GM11168 (cell line): ENCODE data around the gene KLK7.

Experiments
- in situ Hi-C: fragments of 300-500 bp; cut with MboI; formaldehyde crosslinking; loops from one replicate; pipeline ENCODE4 v1.12.0; 2022; ENCODE audit warnings: low sequenced_read_pairs; ENCODE audit not compliant: unreplicated experiment

Gene KLK7

DNA sequence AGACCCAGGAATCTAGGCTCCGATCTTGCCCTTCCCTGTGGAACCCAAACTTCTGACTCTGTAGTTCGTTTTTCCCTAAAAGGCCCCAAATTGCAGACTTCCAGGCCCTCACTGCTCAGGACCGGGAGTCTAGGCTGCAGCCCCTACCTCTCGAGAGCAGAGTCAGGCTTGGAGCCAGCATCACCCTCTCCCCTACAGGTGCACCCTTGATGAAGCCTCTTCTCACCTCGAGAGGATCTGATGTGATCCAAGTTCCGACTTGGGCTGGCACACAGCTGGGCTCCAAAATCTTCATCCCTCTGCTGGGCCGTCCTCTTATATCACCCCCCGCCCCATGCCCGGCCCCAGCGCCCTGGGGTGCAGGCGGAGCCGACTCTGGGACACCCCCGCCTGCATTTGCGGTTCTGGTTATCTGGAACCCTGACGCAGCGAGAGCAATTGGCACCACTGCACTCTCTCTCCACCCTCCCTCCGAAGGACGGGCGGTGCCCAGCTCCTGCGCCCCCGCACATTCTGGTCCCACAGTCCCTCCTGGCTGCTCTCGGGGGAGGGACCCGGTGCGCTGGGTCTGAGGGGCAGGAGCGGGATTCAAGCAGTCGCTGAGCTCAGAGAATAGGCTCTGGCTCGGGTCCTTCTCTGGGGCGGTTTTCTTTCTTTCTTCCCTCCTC, at the start of gene KLK7:
Gene KLK7, minus strand, starts transcription at position 293 of the 668 bp plus-strand sequence. CDS start 1,518 bp downstream, outside the sequence.
- in situ Hi-C loops = no loop called here

DNA sequence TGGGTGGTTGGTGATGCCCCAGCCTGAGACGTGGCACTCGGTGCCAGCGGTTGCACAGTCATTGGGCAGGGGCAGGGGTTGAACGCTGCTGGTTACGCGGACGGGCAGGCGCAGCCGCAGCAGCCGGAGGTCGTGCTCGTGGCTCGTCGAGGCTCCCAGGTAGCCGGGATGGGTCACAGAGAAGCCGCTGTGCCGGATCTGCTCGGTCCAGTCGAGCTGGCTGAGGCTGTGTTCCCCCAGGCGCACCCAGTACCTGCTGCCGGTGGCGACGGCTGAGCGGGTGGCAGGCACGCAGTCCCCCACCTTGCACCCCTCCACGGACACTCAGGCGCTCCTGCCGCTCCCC, 48.1 kb upstream of the KLK7 start:
- in situ Hi-C loops = no loop called here

DNA sequence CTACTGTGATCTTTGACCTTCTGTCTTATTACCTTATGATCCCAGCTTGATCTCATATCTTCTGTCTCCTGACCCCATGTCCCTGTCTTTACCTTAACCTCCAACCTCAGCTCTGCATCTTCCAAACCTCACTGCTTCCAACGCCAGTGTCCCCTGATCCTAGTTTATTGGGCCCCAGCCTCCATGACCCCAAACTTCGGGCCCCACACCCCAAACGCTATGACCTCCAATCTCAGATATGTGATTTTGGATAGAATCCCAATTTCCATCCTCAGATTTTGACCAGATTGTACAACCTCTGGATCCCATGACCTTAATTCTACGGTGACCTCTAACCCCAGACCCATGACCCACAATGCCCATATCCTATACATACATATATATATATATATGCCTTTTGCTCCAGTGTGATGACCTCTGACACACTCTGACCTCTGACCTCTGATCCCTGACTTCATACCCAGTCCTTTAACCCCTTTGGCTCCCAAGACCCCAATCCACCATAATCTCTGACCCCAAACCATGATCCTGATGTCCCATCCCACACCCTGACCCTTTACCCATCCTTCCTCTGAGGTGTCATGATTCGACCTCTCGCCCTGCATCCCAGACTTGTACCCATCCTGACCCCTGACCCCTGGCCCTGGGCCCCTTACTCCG, 47.6 kb upstream of the KLK7 start:
- in situ Hi-C loops = no loop called here

DNA sequence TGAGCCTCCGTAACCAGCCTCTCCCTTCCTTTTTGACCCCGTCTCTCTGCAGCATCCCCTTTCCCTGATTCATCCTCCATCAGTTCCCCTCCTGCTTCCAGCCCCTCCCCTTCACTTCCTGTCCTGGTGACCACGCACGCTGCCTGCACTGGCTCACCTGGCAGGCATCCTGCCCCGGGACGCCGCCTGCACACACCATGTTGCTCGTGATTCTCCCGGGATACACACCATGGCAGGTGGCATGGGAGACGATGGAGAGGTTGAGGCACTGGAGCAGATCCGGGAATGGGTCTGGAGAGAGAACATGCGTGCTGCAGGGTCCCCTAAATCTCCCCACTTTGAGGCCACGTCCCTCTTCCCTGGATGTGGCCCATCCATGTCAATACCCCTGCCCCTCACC, 46.9 kb upstream of the KLK7 start:
- in situ Hi-C loops = no loop called here

DNA sequence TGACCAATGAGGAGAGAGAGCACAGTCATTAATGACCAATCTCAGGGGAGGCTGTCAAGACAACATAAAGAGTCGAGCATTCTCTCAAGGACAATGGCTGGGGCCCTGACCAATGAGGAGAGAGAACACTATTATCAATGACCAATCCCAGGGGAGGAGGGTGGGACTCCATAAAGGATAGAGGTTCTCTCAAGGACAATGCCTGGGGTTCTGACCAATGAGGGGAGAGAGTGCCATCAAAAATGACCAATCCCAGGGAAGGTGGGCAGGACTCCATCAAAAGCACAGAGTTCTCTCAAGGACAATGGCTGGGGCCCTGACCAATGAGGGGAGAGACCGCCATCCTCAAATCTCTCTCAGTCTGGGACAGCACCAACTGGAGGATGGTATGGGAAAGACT, 46.0 kb upstream of the KLK7 start:
- in situ Hi-C loops = no loop called here

DNA sequence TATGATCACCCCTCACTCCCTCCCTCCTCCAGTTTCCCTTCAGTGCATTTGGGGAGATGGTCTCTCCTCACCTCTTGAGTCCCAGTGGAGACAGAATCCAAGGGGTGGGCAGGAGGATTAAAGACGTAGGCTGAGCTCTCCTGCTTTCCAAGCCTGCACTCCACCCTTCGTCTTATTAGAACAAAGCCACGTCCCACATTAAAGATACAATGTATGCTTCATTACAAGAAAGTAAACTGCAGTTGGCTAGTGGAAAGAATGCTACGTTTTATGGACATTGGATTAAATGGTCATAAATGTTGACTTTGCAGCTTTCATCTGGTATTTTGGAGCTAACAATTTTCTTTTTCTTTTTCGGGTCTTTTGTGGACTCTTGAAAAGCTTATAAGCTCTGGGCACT, 44.2 kb upstream of the KLK7 start:
- in situ Hi-C loops = no loop called here

DNA sequence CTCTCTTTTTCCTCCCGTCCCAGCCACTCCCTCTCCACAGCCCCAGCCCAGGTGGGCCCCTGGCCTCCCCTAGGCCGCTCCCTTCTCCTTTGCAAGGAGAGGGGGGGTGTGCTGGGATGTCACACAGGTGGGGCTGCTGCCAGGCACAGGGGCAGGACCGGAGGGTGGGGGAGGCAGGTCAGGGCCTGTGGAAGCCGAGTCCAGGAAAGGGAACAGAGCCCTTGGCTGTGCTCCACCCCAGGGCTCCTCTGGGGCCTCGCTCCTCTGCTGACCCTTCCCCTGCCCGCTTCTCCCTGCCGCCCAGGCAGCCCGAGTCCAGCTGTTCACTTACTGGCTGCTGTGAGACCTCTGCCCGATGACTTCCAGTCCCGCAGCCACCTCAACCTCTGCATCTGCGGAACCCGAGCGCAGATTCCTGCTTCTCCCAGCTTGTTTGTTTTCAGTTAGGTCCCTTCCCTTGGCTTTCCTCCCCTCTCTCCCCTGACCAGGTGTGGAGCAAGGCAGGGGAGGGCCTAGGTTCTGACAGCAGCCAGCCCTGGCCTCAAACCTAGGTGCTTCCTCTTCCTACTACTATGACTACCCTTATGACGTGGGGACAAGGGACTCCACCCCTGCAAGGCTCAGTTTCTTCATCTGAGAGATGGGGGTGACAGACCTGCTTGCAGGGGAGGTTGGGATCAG, 43.5 kb upstream of the KLK7 start:
- in situ Hi-C loops = no loop called here

DNA sequence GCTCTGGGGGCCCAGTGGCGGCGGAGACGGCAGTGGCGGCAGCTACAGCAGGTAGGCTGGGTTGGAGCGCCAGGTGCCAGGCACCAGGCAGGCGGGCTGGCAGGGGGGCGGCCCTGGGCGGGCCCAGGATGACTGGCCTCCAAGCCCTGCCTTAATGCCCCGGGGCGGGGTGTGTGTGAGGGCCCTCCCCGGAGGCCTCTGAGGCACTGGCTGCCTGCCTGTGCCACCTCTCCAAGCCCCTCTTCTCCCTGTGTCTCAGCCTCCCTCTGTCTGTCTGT, 42.8 kb upstream of the KLK7 start, which contains the start of gene KLK11:
Gene KLK11, minus strand, starts transcription at position 63 of the 278 bp plus-strand sequence. CDS start 985 bp downstream, outside the sequence.
- in situ Hi-C loops = no loop called here

DNA sequence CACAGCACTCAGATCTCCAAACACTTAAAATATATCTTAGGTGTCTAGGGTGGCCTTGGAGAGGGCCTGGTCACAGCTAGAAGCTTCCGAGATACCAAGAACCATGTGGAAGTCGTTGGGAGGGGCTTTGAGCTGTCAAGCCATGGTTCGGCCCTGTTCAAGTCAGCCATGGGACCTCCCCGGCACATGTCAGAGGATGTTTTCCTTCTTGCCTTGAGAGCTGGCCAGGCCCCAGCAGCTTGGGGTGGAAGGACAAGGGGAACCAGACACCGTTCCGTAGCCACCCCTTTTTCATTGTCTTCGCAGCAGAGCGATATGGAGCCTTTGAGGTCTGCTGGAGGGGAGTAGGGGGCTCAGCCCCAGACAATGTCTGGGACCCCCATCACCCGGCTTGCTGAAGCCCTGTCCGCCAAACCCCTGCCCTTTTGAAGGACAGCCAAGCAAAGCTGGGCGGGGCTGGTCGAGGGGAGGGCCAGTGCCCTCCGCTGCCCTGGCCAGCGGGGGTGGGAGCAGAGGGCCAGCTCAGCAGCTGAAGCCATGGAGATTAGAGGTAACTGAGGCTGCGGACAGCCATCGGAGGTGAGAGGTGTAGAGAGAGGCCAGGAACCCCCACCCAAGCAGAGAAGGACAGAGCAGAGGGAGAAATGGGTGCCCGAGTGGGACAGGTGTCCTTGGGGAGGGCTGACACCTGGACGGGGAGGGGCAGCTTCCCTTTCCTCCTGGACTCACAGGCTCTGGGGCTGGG, 42.3 kb upstream of the KLK7 start:
- in situ Hi-C loops = no loop called here

DNA sequence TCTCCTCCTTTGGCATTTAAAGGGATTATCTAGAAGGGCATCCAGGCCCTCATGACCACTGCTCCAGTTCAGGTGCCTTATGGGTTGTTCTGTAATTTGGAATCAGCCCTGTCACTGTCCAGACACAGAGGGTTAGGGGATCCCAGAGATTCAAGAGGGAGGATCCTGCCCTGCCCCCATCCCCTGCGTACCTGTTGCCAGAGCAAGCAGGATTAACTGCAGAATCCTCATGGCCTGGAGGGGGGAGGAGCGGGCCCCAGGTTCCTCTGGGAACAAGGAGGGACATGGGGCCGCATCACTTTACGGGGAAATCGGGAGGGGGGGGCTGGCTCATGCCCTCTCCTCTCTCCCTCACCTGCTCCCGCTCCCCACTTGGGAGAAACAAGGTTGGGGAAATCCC, 41.7 kb upstream of the KLK7 start:
- in situ Hi-C loops = no loop called here

DNA sequence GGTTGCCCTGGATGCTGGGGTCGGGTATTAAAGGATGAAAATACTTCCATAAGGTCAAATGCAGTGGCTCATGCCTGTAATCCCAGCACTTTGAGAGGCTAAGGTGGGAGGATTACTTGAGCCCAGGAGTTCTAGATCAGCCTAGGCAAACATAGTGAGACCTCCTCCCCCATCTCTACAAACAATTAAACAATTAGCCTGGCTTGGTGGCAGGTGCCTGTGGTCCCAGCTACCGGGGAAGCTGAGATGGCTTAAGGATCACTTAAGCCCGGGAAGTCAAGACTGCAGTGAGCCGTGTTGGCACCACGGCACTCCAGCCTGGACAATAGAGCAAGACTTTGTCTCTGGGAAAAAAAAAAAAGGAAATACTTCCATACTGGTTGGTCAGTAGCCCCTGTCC, 41.2 kb upstream of the KLK7 start:
- in situ Hi-C loops = no loop called here

DNA sequence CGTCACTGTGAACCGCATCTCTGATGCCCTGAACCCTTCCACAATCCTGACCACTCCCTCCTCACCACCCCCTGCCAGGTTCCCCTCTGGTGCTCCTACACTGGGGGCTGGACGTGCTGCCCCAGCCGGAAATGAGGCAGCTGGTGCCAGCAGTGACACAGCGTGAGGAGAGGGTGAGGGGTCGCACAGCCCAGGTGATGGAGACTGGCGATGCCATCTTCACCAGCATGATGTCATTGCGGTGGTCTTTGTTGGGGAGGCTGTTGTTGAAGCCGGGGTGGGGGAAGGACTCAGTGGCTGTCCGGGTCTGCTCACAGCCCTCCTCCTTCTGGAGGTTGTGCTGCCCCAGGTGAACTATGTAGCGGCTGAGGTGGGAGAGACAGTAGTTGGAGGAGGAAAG, 40.2 kb upstream of the KLK7 start:
- in situ Hi-C loops = no loop called here

DNA sequence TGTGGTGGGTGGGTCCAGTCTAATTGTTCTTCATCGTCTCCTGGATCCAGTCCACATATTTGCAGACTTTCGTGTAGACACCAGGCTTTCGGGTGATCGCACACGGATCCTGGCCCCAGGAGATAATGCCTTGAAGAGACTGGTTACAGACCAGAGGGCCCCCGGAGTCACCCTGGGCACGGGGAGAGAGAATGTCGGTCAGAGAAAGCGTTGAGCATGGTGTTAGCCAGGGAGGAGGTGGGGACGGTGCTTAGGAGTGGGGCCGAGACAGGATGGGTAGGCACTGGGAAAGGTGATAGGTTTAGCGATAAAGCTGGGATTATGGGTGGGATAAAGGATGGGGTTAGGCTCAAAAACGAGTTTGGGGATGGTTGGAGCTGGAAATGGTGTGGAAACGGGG, 38.8 kb upstream of the KLK7 start:
- in situ Hi-C loops = no loop called here

DNA sequence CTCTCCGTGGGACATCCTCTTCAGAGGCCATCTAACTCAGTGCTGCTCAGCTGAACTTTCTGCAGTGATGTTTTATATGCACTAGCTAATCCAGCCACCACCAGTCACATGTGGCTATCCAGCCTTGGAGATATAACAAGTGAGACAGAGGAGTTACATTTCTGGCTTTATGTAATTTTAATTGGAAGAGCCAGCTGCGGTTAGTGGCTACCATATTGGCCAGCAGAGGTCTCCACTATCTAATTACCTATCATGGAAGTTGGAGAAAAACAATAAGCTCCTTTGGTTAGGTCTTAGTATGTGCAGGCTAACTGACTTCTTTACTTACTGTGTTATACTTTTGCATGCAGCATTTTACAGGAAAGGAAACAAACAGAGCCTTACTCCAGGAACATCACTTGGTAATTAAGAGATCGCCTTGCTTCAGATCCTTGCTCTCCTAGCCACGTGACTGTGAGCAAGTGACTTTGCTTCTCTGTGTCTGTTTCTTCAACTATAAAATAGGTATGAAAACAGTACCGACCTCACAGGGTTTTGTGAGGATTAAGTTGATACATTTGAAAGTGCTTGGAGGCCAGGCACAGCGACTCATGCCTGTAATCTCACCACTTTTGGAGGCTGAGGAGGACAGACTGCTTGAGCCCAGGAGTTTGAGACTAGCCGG, 37.4 kb upstream of the KLK7 start:
- in situ Hi-C loops = no loop called here

DNA sequence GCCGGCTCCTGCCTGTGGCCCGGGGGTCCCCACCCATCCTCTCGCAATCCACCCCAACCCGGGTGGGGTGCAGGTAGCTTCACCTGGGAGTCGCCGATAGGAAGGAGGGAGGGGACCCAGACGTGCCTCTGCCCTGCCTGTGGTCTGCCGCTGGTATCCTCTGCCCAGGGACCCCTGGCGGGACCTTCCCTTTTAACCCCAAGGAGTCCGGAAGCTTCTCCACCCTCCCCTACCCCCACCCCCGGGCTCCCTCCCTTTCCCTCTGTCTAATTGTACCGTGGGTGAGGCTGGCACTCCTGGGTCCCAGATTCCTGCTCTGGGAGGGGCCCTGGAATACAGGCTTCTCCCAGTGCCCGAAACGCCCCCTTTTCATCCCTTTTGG, 35.8 kb upstream of the KLK7 start, which contains the start of gene KLK10:
Gene KLK10, minus strand, starts transcription at position 166 of the 382 bp plus-strand sequence. CDS start 579 bp downstream, outside the sequence.
- in situ Hi-C loops = no loop called here

DNA sequence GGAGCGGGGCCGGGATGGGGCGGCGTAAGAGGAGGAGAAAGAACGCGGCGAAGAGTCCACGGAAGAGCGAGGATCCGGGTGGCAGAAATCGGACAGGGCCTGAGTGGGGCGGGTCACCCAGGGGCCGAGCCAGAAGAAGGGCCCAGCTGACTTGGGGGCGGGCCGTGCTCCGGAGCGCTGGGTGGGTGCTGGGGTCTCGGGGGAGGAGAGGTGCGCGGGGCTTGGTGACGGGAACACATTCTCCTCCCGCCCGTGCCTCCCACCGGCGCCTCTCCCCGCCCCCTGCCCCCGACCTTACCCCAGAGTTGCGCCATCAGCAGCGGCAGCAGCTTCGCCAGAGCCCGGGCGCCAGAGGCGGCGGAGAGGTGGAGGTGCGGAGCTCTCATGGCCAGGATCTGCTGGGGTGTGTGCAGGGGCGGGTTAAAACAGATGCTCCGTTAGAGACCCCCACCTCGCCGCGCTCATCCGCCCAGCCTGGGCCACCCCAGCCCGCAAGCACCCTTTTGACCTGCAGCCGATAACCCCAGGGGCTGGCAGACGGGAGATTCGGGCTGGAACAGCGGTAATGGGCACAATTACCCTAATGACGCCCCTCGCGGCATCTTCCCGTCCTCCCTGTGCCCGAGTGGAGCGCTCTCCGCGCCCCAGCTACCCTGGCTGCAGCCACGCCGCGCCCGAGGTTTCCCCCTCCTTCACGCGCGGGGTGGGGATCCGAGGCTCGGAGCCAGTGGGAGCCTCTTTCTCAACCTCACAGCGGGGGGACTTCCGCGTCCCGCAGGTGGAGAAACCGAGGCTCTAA, 35.2 kb upstream of the KLK7 start:
- in situ Hi-C loops = no loop called here

DNA sequence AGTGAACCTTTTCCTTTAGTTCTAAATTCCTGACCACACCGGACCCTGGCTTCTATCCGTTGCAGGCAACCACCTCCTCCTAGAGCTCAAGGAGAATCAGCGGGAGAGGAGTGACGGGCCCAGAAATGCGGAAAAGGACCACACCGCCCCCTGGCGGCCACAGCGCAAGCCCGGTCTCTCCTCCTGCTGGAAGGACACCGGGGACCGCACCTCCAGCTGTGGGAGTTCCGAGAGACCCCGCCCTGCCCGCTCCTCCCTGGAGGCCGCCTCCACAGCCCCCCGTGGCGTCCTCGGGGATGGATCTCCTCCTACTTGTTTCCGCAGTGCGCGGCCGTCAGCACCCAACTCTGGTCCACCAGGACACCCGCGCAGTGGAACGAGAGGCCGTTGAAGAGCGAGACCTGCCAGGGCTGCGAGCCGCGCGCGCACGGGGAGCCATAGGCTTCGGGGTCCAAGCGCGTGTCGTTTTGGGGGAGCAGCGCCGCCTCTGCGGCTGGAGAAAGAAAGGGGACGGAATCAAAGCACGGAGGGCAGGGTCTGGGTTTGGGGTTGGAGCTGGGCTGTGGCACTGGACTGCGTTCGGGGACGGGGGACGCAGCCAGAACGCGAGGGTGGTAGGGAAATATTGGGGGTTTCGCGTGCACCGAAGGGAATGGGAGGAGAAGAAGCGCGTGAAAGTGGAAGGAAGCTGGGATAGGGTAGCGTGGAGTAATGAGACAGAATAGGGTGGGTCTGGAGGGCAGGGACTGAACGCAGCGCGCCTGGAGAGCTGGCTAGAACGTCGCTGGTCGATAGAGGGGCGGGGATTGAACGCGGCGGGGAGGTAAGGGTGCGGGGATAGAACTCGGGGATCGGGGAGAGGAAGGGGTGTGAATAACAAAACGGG, 33.3 kb upstream of the KLK7 start:
- in situ Hi-C loops = no loop called here

DNA sequence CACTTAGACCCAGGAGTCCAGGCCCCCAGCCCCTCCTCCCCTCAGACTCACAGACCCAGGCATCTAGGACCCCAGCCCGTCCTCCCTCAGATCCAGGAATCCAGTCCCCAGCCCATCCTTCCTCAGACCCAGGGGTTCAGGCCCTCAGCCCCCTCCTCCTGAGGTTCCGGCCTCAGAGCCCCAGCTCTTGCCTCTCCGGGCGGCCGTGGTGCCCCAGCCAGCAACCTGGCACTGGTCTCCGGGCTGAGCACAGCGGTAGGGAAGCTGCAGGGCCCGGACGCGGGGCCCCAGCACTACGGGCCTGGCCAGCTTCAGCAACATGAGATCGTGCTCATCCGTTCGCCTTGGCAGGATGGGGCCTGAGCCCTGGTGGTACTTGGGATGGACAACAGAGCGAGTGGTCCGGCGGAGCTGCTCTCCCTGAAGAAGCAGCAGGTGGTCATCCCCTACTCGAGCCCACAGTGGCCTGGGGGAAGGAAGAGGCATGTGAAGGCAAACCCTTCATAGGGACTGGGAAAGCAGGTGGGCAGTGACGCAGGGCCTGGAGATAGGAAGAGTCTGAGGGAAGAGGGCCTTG, 32.1 kb upstream of the KLK7 start:
- in situ Hi-C loops = no loop called here
